Stimulated activated CD4-positive, alpha-beta T cell treated with anti-CD3 and anti-CD28 coated beads, Interleukin-4, amount 100 ng/mL, for 24 hours (primary cell): Measurements from ENCODE around the gene SPTLC1.
"Not testable (repeated sequence)": the region's sequence is repeated elsewhere in the genome, so short reads cannot be mapped to it uniquely, and the experiment has no call there.

Experiments used
- DNase-seq: peaks from one replicate; pipeline ENCODE4 v3.0.0-alpha.2; 2020

Gene SPTLC1, protein sequence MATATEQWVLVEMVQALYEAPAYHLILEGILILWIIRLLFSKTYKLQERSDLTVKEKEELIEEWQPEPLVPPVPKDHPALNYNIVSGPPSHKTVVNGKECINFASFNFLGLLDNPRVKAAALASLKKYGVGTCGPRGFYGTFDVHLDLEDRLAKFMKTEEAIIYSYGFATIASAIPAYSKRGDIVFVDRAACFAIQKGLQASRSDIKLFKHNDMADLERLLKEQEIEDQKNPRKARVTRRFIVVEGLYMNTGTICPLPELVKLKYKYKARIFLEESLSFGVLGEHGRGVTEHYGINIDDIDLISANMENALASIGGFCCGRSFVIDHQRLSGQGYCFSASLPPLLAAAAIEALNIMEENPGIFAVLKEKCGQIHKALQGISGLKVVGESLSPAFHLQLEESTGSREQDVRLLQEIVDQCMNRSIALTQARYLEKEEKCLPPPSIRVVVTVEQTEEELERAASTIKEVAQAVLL

DNA sequence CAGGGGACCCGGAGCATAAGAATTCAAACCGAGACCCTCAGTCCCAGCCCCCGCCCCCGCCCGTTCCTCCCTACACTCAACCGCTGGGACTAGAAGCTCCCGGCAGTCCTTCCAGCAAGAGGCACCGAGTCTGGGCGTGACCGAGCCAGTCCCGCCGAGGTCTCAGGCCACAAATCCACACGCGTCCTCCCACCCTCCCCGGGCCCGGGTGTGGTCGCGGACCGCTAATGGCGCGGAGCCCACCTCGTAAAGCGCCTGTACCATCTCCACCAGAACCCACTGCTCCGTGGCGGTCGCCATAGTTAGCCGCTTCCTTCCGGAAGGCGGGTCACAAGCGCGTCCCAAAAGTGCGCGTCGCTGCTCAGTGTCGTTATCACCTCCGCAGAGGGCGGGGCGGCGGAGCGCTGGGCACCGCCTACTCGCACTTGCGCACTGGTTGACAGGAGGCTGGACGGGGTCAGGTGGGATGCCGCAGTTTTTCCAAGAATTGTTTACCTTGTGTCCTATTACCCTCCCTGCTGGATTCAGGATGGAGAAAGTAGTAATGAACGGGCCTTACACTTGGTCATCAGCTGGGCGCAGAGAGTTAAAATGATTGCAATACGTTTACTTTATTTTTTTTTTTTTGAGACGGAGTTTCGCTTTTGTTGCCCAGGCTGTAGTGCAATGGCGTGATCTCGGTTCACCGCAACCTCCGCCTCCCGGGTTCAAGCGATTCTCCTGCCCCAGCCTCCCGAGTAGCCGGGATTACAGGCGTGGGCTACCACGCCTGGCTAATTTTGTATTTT is at the start of gene SPTLC1:
TSS of gene SPTLC1 (minus strand) at position 343 of the 788 bp plus-strand sequence. CDS start at position 300, 43 bp downstream.
- DNase-seq, result peak; percentile 95

DNA sequence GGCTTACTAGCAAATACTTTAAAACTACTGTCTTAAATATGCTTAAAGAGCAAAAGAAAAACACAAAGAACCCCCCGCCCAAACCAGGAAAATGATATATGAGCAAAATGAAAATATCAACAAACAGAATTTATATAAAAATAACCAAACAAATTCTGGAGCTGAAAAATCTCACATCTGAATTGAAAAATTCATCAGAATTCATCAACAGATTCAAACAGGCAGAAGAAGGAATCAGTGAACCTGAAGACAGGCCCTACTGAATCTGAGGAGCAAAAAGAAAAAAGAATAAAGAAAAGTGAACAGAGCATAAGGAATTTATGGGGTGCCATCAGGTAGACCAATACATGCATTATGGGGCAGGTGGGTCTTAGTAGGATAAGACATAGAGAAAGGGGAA is 49.8 kb upstream of the SPTLC1 start:
- no peak for DNase-seq

DNA sequence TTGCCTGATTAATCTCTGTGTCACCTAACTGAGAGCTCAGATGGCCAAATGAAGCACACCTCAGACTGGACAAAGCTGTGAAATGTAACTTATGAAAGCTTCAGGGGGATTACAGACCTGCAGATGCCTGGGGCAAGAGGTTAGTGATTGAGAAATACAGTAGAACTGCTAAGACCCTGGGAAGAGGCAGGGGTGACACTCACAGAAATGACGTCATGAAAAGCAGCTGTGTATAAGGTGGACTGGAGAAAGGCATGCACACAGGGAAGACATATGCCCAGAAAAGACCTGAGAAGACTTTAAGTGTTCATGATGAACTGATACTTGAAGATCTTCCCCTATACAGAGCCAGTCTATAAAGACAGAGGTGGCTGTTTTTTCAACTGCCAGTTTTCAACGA is 49.3 kb upstream of the SPTLC1 start:
- DNase-seq, result no peak

GRCh38 chr9:92163276-92163675 is 48.1 kb upstream of the SPTLC1 start:
- no peak for DNase-seq

DNA sequence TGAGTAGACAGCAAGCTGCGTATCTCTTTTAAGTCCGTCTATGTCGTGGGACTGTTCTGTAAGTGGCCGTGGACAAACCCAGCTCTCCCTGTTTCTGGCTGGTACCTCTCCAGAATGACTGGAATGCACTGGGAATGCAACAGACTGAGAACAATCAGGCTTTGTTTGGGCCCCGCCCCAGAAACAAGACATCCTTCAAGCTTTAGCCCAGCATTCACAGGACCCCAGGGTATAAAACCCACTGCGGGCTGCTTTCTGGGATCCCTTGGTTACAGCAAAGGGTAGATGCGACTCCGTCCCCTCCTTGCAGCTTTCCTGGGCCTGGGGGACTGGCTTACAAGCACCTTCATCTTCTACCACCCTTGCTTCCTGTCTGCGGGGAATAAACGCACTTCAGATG is 45.6 kb upstream of the SPTLC1 start:
- no peak for DNase-seq

DNA sequence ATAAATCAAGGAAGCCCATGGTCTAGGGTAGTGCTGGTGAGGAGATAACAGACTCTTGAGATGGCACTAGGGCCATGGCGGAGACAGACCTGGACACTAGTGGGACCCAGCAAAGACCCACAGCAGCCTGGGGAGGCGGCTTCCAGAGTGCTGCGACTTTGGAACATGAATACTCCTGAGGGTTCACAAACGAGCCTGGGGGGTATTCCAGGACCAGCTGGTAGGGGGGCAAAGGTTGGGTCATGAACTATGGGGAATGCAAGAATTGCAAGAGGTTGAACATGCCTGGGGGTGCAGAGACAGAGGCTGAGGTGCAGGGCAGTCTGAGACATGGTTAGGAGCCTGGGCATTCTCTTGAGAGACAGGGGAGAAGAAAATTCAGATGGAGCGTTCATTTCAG is 43.8 kb upstream of the SPTLC1 start:
- no peak for DNase-seq

DNA sequence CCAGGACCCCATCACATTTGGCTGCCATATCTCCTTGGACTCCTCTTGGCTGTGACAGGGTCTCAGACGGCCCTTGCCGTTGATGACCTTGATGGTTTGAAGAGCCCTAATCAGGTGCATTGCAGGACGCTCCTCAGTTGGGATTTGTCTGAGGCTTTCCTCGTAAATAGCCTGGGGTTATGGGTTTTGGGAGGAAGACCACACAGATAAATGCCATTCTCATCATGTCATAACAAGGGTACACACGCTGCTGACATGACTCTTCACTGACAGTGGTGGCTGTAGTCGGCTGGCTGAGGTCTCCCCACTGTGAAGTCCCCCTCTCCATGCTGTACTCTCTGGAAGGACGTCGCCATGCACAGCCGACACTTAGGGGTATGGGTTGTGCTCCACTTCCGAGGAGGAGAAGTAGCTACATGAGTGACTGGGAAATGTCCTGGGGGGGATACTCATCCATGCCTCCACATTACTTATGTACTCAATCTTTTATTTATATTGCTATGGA is 42.9 kb upstream of the SPTLC1 start:
- no peak for DNase-seq

DNA sequence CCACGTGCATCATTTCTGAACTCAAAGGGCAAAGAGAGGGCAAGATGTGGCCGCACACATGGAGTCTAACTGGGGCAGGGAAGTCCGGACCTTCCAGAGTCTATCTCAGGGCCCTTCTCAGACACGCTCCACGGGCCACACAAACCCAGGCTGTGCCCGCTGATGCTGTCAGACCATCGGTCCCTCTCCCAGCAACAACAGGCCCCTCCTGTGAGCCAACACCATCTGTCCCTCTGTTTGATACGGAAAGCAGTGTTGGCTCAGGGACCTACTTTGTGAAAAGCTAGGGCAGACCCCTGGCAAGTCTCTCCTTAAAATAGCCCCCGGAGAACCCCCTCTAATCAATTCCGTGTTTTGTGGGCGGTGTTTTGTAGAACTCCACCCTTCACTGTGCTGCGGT is 40.5 kb upstream of the SPTLC1 start:
- not testable (repeated sequence) for DNase-seq

- DNase-seq, result no peak
Observed at GRCh38 chr9:92155221-92155620, 40.0 kb upstream of the SPTLC1 start.

GRCh38 chr9:92153466-92154415 is 38.5 kb upstream of the SPTLC1 start:
- DNase-seq, result not testable (repeated sequence)

GRCh38 chr9:92151691-92152393 is 36.6 kb upstream of the SPTLC1 start:
- DNase-seq, result no peak

GRCh38 chr9:92150501-92151470 is 35.6 kb upstream of the SPTLC1 start:
- DNase-seq, result not testable (repeated sequence)

- no peak for DNase-seq
Observed at GRCh38 chr9:92147852-92148180, 32.6 kb upstream of the SPTLC1 start.

- DNase-seq, result no peak
Observed at GRCh38 chr9:92147030-92147851, 32.0 kb upstream of the SPTLC1 start.

GRCh38 chr9:92146610-92147009 is 31.4 kb upstream of the SPTLC1 start:
- no peak for DNase-seq

DNA sequence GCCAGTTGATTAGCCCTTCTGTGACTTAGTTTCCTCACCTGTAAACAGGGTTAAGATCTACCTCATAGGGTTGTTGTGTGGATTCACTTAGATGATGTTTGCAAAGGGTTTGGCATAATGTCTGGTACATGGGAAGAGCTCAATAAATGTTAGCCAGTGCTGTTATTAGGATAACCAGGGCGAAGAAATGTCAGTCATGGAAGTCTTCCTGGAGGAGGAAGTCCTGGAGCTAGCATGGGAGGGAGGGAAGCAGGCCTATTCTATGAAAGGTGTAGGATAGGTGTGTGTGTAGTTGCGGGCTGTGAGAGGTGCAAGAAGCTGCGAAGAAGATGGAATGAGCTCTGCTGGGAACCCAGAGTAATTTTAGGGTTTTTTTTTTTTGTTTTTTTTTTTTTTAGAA is 30.6 kb upstream of the SPTLC1 start:
- not testable (repeated sequence) for DNase-seq

GRCh38 chr9:92142329-92142728 is 27.1 kb upstream of the SPTLC1 start:
- DNase-seq, result no peak

GRCh38 chr9:92141144-92142129 is 26.2 kb upstream of the SPTLC1 start:
- DNase-seq, result no peak

- no peak for DNase-seq
Observed at GRCh38 chr9:92140754-92141143, 25.5 kb upstream of the SPTLC1 start.
